Measurements from ENCODE around the gene LARGE1.

- TF ChIP-seq REST (IDR thresholded peaks at IDR 0.05; ENCODE audit: low read depth) (no peak), POLR2A (IDR thresholded peaks at IDR 0.05; ENCODE audit: borderline replicate concordance, extremely low read depth, insufficient read depth, insufficient read length) (no peak), FOSL1 (IDR thresholded peaks at IDR 0.05; ENCODE audit: low read depth) (no peak), EZH2phosphoT487 (IDR thresholded peaks at IDR 0.05; ENCODE audit: borderline replicate concordance) (no peak), CTCF (IDR thresholded peaks at IDR 0.05 in 2 of 3, conservative IDR thresholded peaks at IDR 0.05 in 1 of 3; ENCODE audit: borderline replicate concordance in 1 of 3, insufficient read depth in 1 of 3, low read depth in 2 of 3, low read length in 2 of 3) (no peak)
Measured at GRCh38 chr22:33781411-33781810, 138.9 kb downstream of the LARGE1 start.
